Lung (tissue), 12 donors: Measurements from ENCODE around the gene ZBTB42. TPM values are rescaled to one million over a fixed set of nuclear protein-coding genes. Genes with fewer than 3 reads are reported as not detected.

ENCODE experiments used
- ATAC-seq: fragments of 200-7000 bp; cut with Tn5 transposase; one replicate; pipeline ENCODE4 v1.9.1; 2020; ENCODE audit warnings: moderate number of reproducible peaks; ENCODE audit not compliant: insufficient read depth, low FRiP score
- DNase-seq, 3 donors: peaks; one replicate each; pipeline ENCODE4 v3.0.0-alpha.2; 2013 to 2017
- H3K27ac ChIP-seq, 2 donors: one replicate each; pipeline ENCODE4 v1.5.1; 2013; ENCODE audit warnings: mild to moderate bottlenecking in 2 of 2, moderate library complexity in 2 of 2, control low read depth in 1 of 2, inconsistent platforms in 1 of 2, low read depth in 1 of 2, low read length in 1 of 2
- H3K27me3 ChIP-seq, 3 donors: one replicate each; pipeline ENCODE4 v1.5.1; 2013; ENCODE audit warnings: low read length in 2 of 3; ENCODE audit not compliant: control insufficient read depth in 3 of 3, insufficient read depth in 3 of 3
- H3K36me3 ChIP-seq, 4 donors: one replicate each; pipeline ENCODE4 v1.5.1; 2013; ENCODE audit warnings: low read length in 4 of 4, mild to moderate bottlenecking in 1 of 4, moderate library complexity in 1 of 4; ENCODE audit not compliant: control insufficient read depth in 4 of 4, insufficient read depth in 4 of 4
- H3K4me1 ChIP-seq, 5 donors: one replicate each; pipeline ENCODE4 v1.5.1; 2013; ENCODE audit warnings: low read length in 5 of 5, mild to moderate bottlenecking in 2 of 5, moderate library complexity in 1 of 5; ENCODE audit not compliant: control insufficient read depth in 5 of 5, insufficient read depth in 5 of 5
- H3K4me3 ChIP-seq: one replicate; pipeline ENCODE4 v1.5.1; 2013; ENCODE audit warnings: mild to moderate bottlenecking, control low read depth, moderate library complexity
- H3K9ac ChIP-seq, 2 donors: one replicate each; pipeline ENCODE4 v1.5.1; 2013; ENCODE audit warnings: low read length in 2 of 2, control low read depth in 1 of 2; ENCODE audit not compliant: insufficient read depth in 1 of 2
- H3K9me3 ChIP-seq, 4 donors: one replicate each; pipeline ENCODE4 v1.5.1; 2013; ENCODE audit warnings: low read length in 3 of 4, mild to moderate bottlenecking in 1 of 4, moderate library complexity in 1 of 4; ENCODE audit not compliant: control insufficient read depth in 4 of 4, insufficient read depth in 3 of 4
- WGBS, 2 donors: extraction: QIAGEN DNeasy Blood & Tissue Kit; methylation state at CpG; one replicate each; pipeline ENCODE4 v1.1.7; 2013; 5-methylcytosine and 5-hydroxymethylcytosine counted together
- polyA plus RNA-seq, 2 donors: library from polyadenylated mRNA; stranded (reverse); fragments of 200-250 nt; gene quantifications; one replicate each; pipeline ENCODE4 v1.2.1, GENCODE V29; 2013
- total RNA-seq, 2 donors: library from RNA; depleted of rRNA in 1 of 2; stranded (reverse); fragments of >200 nt in 1 of 2; gene quantifications; one replicate each; pipeline ENCODE4 v1.2.1, GENCODE V29; 2014 to 2021
- TF ChIP-seq, protein P1 (sequence below): IDR thresholded peaks from 2 replicates; pipeline ENCODE4 v1.5.1; 2012; ENCODE audit warnings: mild to moderate bottlenecking; ENCODE audit errors: control extremely low read depth, extremely low read depth
- donor health status: control.
- donor health status: control.
- donor health status: Bipolar disorder and iron deficiency.
- donor health status: healthy.
- donor health status: DM: yes; HTN: yes; CAD: no.

The ZBTB42 gene
- total and polyA plus RNA-seq, 4 donors, result 10.2 to 18.6 (median 11.7) TPM

DNA sequence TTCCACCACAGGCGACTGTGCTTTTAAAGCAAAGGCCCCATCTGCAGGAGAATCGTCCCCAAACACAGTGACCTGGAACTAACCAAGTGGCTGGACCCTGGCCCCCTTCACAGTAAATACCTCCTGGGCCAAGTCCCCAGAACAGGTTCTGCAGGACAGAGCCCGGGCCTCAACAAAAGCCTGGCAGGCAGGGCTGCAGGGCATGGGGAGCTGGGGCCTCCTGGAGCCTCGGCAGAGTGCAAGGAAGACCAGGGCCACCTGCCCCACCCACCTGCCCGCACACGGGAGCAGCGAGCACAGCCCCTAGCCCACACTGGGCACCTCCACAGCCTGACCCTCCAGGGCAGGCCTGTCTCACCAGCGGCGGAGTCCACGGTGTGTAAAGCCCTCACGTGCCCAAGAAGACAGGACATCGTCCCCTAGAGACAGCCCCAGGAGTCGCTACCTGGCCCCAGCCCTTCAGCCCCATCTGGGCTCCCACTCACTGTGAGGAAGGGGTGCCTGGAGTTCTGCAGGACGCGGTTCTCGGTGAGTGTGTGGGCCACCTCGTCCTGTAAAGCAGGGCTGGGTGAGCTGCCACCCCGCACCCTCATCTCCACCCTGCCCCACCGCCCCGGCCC lies 26.3 kb upstream of the ZBTB42 start:
- ATAC-seq, result no peak
- H3K36me3 ChIP-seq, result peaks cover 8 to 74% (median 28%) of the 10 kb centered on the region in 4 donors
- no peaks in the 10 kb centered on the region for H3K27me3 ChIP-seq
- H3K27ac ChIP-seq, result no peak overlapping the region
- no peak overlapping the region for H3K9ac ChIP-seq
- TF ChIP-seq, protein P1, sequence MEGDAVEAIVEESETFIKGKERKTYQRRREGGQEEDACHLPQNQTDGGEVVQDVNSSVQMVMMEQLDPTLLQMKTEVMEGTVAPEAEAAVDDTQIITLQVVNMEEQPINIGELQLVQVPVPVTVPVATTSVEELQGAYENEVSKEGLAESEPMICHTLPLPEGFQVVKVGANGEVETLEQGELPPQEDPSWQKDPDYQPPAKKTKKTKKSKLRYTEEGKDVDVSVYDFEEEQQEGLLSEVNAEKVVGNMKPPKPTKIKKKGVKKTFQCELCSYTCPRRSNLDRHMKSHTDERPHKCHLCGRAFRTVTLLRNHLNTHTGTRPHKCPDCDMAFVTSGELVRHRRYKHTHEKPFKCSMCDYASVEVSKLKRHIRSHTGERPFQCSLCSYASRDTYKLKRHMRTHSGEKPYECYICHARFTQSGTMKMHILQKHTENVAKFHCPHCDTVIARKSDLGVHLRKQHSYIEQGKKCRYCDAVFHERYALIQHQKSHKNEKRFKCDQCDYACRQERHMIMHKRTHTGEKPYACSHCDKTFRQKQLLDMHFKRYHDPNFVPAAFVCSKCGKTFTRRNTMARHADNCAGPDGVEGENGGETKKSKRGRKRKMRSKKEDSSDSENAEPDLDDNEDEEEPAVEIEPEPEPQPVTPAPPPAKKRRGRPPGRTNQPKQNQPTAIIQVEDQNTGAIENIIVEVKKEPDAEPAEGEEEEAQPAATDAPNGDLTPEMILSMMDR, result no peak
- WGBS, 2 donors, result 75 to 83% methylated on average over 20 of the region's 20 CpGs
- H3K4me1 ChIP-seq, result peaks cover 0 to 15% (median 0%) of the 10 kb centered on the region in 5 donors
- H3K9me3 ChIP-seq, result peaks cover 0 to 7% (median 0%) of the 10 kb centered on the region in 4 donors
- H3K4me3 ChIP-seq, result no peak overlapping the region
- peak; percentile 57 to 78 (median 68) for DNase-seq

DNA sequence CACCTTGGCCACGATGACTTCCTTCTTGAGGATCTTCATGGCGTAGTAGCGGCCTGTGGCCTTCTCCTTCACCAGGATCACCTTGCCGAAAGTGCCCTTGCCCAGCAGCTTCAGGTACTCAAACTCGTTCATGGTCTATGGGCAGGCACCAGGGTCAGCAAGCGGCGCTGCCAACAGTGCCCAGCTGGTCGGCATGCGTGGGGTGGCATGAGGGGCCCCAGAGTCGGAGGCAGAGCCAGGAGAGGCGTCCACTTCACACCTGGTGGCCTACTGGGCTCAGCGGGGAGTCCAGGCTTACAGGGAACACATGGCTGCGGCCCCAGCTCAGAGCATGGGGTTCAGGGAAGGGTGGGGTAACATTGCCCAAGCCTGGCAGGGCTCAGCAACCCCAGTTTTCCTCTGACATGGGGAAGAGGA lies 25.8 kb upstream of the ZBTB42 start:
- 82 to 83% methylated on average over 13 of the region's 13 CpGs for WGBS, 2 donors
- Histone ChIP-seq H3K9me3 (peaks cover 0 to 7% (median 0%) of the 10 kb centered on the region in 4 donors), H3K9ac (no peak overlapping the region), H3K27me3 (no peaks in the 10 kb centered on the region), H3K4me1 (peaks cover 0 to 15% (median 0%) of the 10 kb centered on the region in 5 donors), H3K36me3 (peaks cover 8 to 79% (median 28%) of the 10 kb centered on the region in 4 donors), H3K27ac (no peak overlapping the region), H3K4me3 (no peak overlapping the region)
- ATAC-seq (no peak), DNase-seq (no peak)
- TF ChIP-seq, protein P1, result no peak

DNA sequence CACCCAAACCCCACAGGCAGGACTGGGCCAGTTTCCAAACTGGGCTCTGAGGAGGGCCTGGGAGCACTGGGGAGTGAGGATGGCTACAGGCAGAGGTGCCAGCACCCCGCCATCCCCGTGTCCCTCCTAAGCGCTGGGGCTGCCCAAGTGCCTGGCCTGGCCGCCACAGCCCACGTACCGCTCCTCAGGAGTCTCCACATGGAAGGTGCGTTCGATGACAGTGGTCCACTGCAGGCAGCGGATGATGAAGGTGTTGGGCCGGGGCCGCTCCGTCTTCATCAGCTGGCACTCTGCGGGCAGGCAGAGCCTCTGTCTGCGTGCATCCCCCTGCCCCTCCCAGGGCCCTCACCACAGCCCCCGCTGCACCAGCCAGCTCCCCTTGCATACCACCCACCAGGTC lies 24.4 kb upstream of the ZBTB42 start:
- no peak overlapping the region for H3K4me3 ChIP-seq
- TF ChIP-seq, protein P1, result no peak
- peaks cover 2 to 79% (median 19%) of the 10 kb centered on the region in 4 donors for H3K36me3 ChIP-seq
- no peak for DNase-seq
- 98 to 99% methylated on average over 15 of the region's 15 CpGs for WGBS, 2 donors
- peaks cover 0 to 5% (median 0%) of the 10 kb centered on the region in 4 donors for H3K9me3 ChIP-seq
- no peak overlapping the region for H3K27ac ChIP-seq
- H3K4me1 ChIP-seq, result peaks cover 0 to 15% (median 0%) of the 10 kb centered on the region in 5 donors
- H3K9ac ChIP-seq, result no peak overlapping the region
- no peaks in the 10 kb centered on the region for H3K27me3 ChIP-seq
- no peak for ATAC-seq
